HEK293 (cell line): Measurements from ENCODE around the gene KBTBD12.

ENCODE experiments used
- CTCF ChIA-PET: fragments of 350-600 bp; formaldehyde crosslinking; extraction: SDS; loops from one replicate; lab custom pipeline; 2021; ENCODE audit warnings: antibody characterized with exemption; lab: Yijun Ruan, JAX
- POLR2A ChIA-PET: fragments of 300-600 bp; formaldehyde crosslinking; extraction: SDS; loops from one replicate; lab custom pipeline; 2020; ENCODE audit warnings: antibody characterized with exemption, inconsistent platforms; lab: Yijun Ruan, JAX
- H3K27ac ChIP-seq: fragments of 200-500 bp; sonication (Bioruptor generic); 2 replicates; pipeline ENCODE4 v1.5.1; 2014; ENCODE audit warnings: low read depth, low read length, control low read depth, inconsistent platforms; ENCODE audit errors: extremely low read depth
- H3K36me3 ChIP-seq, 2 experiments: fragments of 200-500 bp in 1 of 2; sonication (Bioruptor generic) in 1 of 2; 1 replicate in 1 of 2; 2 replicates in 1 of 2; pipeline ENCODE4 v1.5.1; 2014 to 2017; ENCODE audit warnings: inconsistent platforms in 2 of 2, low read length in 2 of 2; ENCODE audit not compliant: control insufficient read depth in 2 of 2, insufficient read depth in 1 of 2
- H3K4me1 ChIP-seq: fragments of 200-500 bp; sonication (Bioruptor generic); 2 replicates; pipeline ENCODE4 v1.5.1; 2014; ENCODE audit warnings: mild to moderate bottlenecking, low read length, inconsistent platforms; ENCODE audit not compliant: control insufficient read depth, insufficient read depth
- H3K4me3 ChIP-seq: 2 replicates; pipeline ENCODE4 v1.5.1; 2011; ENCODE audit warnings: low read depth, mild to moderate bottlenecking, control low read depth, low read length, moderate library complexity
- H3K9me3 ChIP-seq: fragments of 200-500 bp; sonication (Bioruptor generic); 2 replicates; pipeline ENCODE4 v1.5.1; 2014; ENCODE audit warnings: low read depth, low read length, inconsistent platforms; ENCODE audit not compliant: control insufficient read depth, insufficient read depth
- HOXC10 ChIP-seq: sonication (generic); formaldehyde crosslinking; IDR thresholded peaks from 2 replicates; pipeline ENCODE4 v1.8.1; 2023; ENCODE audit warnings: mild to moderate bottlenecking, missing genetic modification reagents
- KLF1 ChIP-seq: fragments of 450-650 bp; formaldehyde crosslinking; IDR thresholded peaks from 2 replicates; pipeline ENCODE4 v1.5.1; 2016; ENCODE audit warnings: missing biosample characterization, missing genetic modification characterization
- PRDM1 ChIP-seq: fragments of 450-650 bp; formaldehyde crosslinking; IDR thresholded peaks from 2 replicates; pipeline ENCODE4; 2016; ENCODE audit warnings: missing biosample characterization, missing genetic modification characterization
- TRIM28 ChIP-seq: IDR thresholded peaks from 2 replicates; pipeline ENCODE4 v1.6.1; 2011; ENCODE audit warnings: low read length, control low read depth, borderline replicate concordance
- YY2 ChIP-seq: fragments of 450-650 bp; formaldehyde crosslinking; IDR thresholded peaks from 2 replicates; pipeline ENCODE4 v1.5.1; 2016; ENCODE audit warnings: missing biosample characterization, missing genetic modification characterization
- ZNF169 ChIP-seq: fragments of 450-650 bp; formaldehyde crosslinking; IDR thresholded peaks from 2 replicates; pipeline ENCODE4 v1.5.1; 2016; ENCODE audit warnings: missing biosample characterization, missing genetic modification characterization
- ZNF239 ChIP-seq: fragments of 450-650 bp; formaldehyde crosslinking; IDR thresholded peaks from 2 replicates; pipeline ENCODE4 v1.5.1; 2016; ENCODE audit warnings: missing biosample characterization, missing genetic modification characterization
- ZNF394 ChIP-seq: fragments of 450-650 bp; formaldehyde crosslinking; IDR thresholded peaks from 2 replicates; pipeline ENCODE4 v1.5.1; 2016; ENCODE audit warnings: missing biosample characterization, missing genetic modification characterization, mild to moderate bottlenecking, moderate library complexity, borderline replicate concordance
- ZNF433 ChIP-seq: fragments of 450-650 bp; formaldehyde crosslinking; IDR thresholded peaks from 2 replicates; pipeline ENCODE4 v1.5.1; 2016; ENCODE audit warnings: missing biosample characterization, missing genetic modification characterization, low read depth
- ZNF514 ChIP-seq: fragments of 450-650 bp; formaldehyde crosslinking; IDR thresholded peaks from 2 replicates; pipeline ENCODE4 v1.5.1; 2016; ENCODE audit warnings: missing biosample characterization, missing genetic modification characterization
- ZNF585B ChIP-seq: fragments of 450-650 bp; formaldehyde crosslinking; IDR thresholded peaks from 2 replicates; pipeline ENCODE4 v1.5.1; 2016; ENCODE audit warnings: missing biosample characterization, missing genetic modification characterization
- ZNF664 ChIP-seq: fragments of 450-650 bp; formaldehyde crosslinking; IDR thresholded peaks from 2 replicates; pipeline ENCODE4 v1.5.1; 2016; ENCODE audit warnings: missing biosample characterization, missing genetic modification characterization
- TF ChIP-seq, protein P1 (sequence below): fragments of 450-650 bp; formaldehyde crosslinking; conservative IDR thresholded peaks from 2 replicates; pipeline ENCODE4 v1.5.1; 2016; ENCODE audit warnings: low read depth, missing biosample characterization, missing genetic modification characterization
- TF ChIP-seq, protein P2 (sequence below): IDR thresholded peaks from 2 replicates; pipeline ENCODE4 v1.6.1; 2011; ENCODE audit warnings: mild to moderate bottlenecking, low read depth, low read length, borderline replicate concordance

Gene KBTBD12

DNA sequence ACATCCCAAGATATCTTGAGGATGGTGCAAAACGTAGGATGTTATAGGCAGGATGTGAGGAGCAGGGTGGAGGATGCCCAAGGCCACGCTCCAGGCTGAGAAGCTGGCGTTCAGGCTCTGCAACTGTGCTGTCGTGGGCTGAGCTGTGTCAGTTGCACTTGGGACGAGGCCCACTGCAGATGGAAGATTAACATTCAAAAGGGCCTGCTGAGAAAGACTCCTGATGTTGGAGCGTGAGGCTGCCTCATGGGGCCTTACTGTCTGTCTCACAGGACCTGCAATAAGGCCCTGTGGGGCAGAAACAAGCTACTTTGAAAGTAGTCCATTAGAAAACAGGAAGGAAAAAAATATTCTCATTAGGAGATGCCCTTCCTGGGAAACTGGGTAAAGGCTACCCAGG is 76.6 kb downstream of the KBTBD12 start (continued):
- TF ChIP-seq, protein P1, sequence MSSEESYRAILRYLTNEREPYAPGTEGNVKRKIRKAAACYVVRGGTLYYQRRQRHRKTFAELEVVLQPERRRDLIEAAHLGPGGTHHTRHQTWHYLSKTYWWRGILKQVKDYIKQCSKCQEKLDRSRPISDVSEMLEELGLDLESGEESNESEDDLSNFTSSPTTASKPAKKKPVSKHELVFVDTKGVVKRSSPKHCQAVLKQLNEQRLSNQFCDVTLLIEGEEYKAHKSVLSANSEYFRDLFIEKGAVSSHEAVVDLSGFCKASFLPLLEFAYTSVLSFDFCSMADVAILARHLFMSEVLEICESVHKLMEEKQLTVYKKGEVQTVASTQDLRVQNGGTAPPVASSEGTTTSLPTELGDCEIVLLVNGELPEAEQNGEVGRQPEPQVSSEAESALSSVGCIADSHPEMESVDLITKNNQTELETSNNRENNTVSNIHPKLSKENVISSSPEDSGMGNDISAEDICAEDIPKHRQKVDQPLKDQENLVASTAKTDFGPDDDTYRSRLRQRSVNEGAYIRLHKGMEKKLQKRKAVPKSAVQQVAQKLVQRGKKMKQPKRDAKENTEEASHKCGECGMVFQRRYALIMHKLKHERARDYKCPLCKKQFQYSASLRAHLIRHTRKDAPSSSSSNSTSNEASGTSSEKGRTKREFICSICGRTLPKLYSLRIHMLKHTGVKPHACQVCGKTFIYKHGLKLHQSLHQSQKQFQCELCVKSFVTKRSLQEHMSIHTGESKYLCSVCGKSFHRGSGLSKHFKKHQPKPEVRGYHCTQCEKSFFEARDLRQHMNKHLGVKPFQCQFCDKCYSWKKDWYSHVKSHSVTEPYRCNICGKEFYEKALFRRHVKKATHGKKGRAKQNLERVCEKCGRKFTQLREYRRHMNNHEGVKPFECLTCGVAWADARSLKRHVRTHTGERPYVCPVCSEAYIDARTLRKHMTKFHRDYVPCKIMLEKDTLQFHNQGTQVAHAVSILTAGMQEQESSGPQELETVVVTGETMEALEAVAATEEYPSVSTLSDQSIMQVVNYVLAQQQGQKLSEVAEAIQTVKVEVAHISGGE (tag by site-specific recombination), result no peak
- TF ChIP-seq ZNF514, result no peak
- TF ChIP-seq TRIM28, result no peak
- TF ChIP-seq ZNF239 (tag by site-specific recombination), result no peak

DNA sequence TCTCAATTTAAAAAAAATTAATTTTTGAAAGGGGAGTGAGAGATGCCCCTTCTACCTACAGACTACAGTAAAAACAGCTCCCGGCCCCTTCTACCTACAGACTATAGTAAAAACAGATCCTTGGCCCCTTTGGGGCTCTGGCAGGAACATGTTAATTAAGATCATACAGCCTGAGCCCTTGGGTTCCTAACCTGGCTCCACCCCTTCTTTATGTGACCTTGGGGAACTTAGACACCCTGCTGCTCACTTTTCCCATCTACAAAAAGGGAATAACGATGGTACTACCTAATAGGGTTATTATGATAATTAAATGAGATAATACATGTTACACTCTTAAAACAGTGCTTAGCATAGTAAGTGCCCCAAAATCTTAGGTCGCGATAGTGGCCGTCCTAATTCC is 77.1 kb downstream of the KBTBD12 start:
- no peaks in the 10 kb centered on the region for H3K36me3 ChIP-seq
- H3K27ac ChIP-seq, result no peak overlapping the region
- no peak overlapping the region for H3K4me3 ChIP-seq
- no peaks in the 10 kb centered on the region for H3K4me1 ChIP-seq
- no peaks in the 10 kb centered on the region for H3K9me3 ChIP-seq
- POLR2A ChIA-PET, result no interaction called here
- CTCF ChIA-PET, result no interaction called here
- TF ChIP-seq KLF1 (no peak), ZNF664 (tag by site-specific recombination) (0 out of 2 replicates have a peak, but pooled peaks have one; percentile 33)

DNA sequence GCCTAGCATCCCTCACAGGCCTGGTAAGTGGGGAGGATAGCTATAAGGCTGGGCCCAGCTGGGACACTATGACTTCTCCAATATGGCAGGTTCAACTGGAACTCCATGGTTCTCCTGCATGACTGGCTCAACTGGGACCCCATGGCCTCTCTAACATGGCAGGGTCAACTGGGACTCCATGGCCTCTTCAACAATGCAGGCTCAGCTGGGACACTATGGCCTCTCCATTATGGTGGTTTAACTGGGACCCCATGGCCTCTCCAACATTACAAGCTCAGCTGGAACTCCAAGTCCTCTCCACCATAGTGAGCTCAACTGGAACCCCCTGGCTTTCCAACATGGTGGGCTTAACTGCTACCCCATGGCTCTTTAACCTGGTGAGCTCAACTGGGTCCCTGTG is 79.0 kb downstream of the KBTBD12 start:
- POLR2A ChIA-PET, result no interaction called here
- no peaks in the 10 kb centered on the region for H3K4me1 ChIP-seq

DNA sequence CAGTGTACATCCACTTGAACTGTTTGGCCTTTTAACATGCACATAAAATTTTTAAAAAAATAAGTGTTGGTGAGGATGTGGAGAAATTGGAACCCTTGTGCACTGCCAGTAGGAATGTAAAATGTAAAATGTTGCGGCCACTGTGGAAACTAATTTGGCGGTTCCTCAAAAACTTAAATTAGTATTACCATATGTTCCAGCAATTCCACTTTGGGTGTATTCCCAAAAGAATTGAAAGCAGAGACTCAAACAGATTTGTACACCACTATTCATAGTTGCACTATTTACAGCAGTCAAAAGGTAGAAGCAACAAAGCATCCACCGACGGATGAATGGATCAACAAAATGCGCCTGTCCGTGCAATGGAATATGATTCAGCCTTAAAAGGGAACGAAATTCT is 82.0 kb downstream of the KBTBD12 start:
- POLR2A ChIA-PET, result no interaction called here
- no peak overlapping the region for H3K27ac ChIP-seq
- H3K4me3 ChIP-seq, result no peak overlapping the region
- H3K4me1 ChIP-seq, result no peaks in the 10 kb centered on the region
- H3K9me3 ChIP-seq, result no peaks in the 10 kb centered on the region
- H3K36me3 ChIP-seq, result no peaks in the 10 kb centered on the region
- CTCF ChIA-PET, result no interaction called here
- TF ChIP-seq HOXC10 (CRISPR knock-in tag) (no peak), ZNF433 (tag by site-specific recombination) (no peak), YY2 (tag by site-specific recombination) (no peak), ZNF394 (tag by site-specific recombination) (no peak)
- TF ChIP-seq, protein P2, sequence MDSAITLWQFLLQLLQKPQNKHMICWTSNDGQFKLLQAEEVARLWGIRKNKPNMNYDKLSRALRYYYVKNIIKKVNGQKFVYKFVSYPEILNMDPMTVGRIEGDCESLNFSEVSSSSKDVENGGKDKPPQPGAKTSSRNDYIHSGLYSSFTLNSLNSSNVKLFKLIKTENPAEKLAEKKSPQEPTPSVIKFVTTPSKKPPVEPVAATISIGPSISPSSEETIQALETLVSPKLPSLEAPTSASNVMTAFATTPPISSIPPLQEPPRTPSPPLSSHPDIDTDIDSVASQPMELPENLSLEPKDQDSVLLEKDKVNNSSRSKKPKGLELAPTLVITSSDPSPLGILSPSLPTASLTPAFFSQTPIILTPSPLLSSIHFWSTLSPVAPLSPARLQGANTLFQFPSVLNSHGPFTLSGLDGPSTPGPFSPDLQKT, result no peak

More for the DNA sequence above, 79.0 kb downstream of the KBTBD12 start:
- no peak overlapping the region for H3K27ac ChIP-seq
- H3K9me3 ChIP-seq, result no peaks in the 10 kb centered on the region
- no peak for TF ChIP-seq PRDM1
- TF ChIP-seq ZNF169 (tag by site-specific recombination), result no peak
- TF ChIP-seq ZNF585B (tag by site-specific recombination), result no peak
- H3K4me3 ChIP-seq, result no peak overlapping the region
- CTCF ChIA-PET, result interaction anchor here (0.6 kb wide), 1 partner anchor 77 kb away, joined by 3 read pairs; no protein-coding TSS in a partner anchor
- no peaks in the 10 kb centered on the region for H3K36me3 ChIP-seq
